Naive thymus-derived CD4-positive, alpha-beta T cell (primary cell): ENCODE results near the gene LCNL1. TPM values are rescaled to one million over a fixed set of nuclear protein-coding genes. Genes with fewer than 3 reads are reported as not detected.

Experiments used
- ATAC-seq: fragments of 150-1000 bp; cut with Tn5 transposase; 2 replicates; pipeline ENCODE4 v1.10.0; 2021; ENCODE audit warnings: mild to moderate bottlenecking, moderate library complexity
- CTCF ChIA-PET: fragments of 350-600 bp; sonication (Branson Sonifier 250); formaldehyde crosslinking; loops from one replicate; lab custom pipeline; 2021; ENCODE audit warnings: antibody characterized with exemption; lab: Charles Lee
- POLR2A ChIA-PET: fragments of 350-600 bp; sonication (Branson Sonifier 250); formaldehyde crosslinking; loops from one replicate; lab custom pipeline; 2021; ENCODE audit warnings: antibody characterized with exemption, inconsistent platforms; lab: Charles Lee
- DNase-seq, 9 donors: peaks; one replicate each; pipeline versions ENCODE4 v3.0.0 to v3.0.0-alpha.2; 2020 to 2022; ENCODE audit warnings: mixed read lengths in 1 of 9
- H3K27ac ChIP-seq: one replicate; pipeline ENCODE4 v1.7.0; 2013; ENCODE audit warnings: mild to moderate bottlenecking, low read depth, low read length, moderate library complexity
- H3K27me3 ChIP-seq, 2 donors: one replicate each; pipeline ENCODE4 v1.7.0; 2013; ENCODE audit warnings: low read length in 2 of 2, mild to moderate bottlenecking in 2 of 2, moderate library complexity in 2 of 2; ENCODE audit not compliant: control insufficient read depth in 2 of 2, insufficient read depth in 2 of 2
- H3K36me3 ChIP-seq, 3 experiments: 1 replicate in 2 of 3; 2 replicates in 1 of 3; pipeline ENCODE4 v1.7.0; 2013; ENCODE audit warnings: low read length in 3 of 3, mild to moderate bottlenecking in 3 of 3, moderate library complexity in 1 of 3; ENCODE audit not compliant: insufficient read depth in 3 of 3, control insufficient read depth in 2 of 3
- H3K4me1 ChIP-seq, 2 donors: one replicate each; pipeline ENCODE4 v1.7.0; 2013; ENCODE audit warnings: low read length in 2 of 2, mild to moderate bottlenecking in 2 of 2, moderate library complexity in 1 of 2; ENCODE audit not compliant: control insufficient read depth in 2 of 2, insufficient read depth in 2 of 2
- H3K4me3 ChIP-seq: 2 replicates; pipeline ENCODE4 v1.7.0; 2013; ENCODE audit warnings: mild to moderate bottlenecking, low read length
- H3K9me3 ChIP-seq, 3 experiments: 1 replicate in 2 of 3; 2 replicates in 1 of 3; pipeline ENCODE4 v1.7.0; 2013; ENCODE audit warnings: low read length in 3 of 3; ENCODE audit not compliant: control insufficient read depth in 2 of 3
- H3K27ac Mint-ChIP-seq, 9 donors: one replicate each; pipeline ENCODE4 v1.8.0; 2020 to 2022; ENCODE audit warnings: mixed read lengths in 9 of 9, mild to moderate bottlenecking in 8 of 9, moderate library complexity in 5 of 9, inconsistent platforms in 2 of 9
- H3K27me3 Mint-ChIP-seq, 5 donors: one replicate each; pipeline ENCODE4 v1.8.0; 2021 to 2022; ENCODE audit warnings: mixed read lengths in 5 of 5, mild to moderate bottlenecking in 1 of 5
- H3K36me3 Mint-ChIP-seq, 5 donors: one replicate each; pipeline ENCODE4 v1.8.0; 2020 to 2022; ENCODE audit warnings: mixed read lengths in 5 of 5, mild to moderate bottlenecking in 3 of 5, inconsistent platforms in 1 of 5
- H3K4me1 Mint-ChIP-seq, 7 donors: one replicate each; pipeline ENCODE4 v1.8.0; 2020 to 2022; ENCODE audit warnings: mixed read lengths in 7 of 7, mild to moderate bottlenecking in 3 of 7, inconsistent platforms in 1 of 7
- H3K4me3 Mint-ChIP-seq, 10 donors: one replicate each; pipeline ENCODE4 v1.8.0; 2020 to 2022; ENCODE audit warnings: mild to moderate bottlenecking in 10 of 10, mixed read lengths in 10 of 10, moderate library complexity in 6 of 10, inconsistent platforms in 2 of 10
- H3K9me3 Mint-ChIP-seq, 11 donors: one replicate each; pipeline ENCODE4 v1.8.0; 2020 to 2022; ENCODE audit warnings: mixed read lengths in 11 of 11, mild to moderate bottlenecking in 4 of 11, inconsistent platforms in 1 of 11, moderate library complexity in 1 of 11
- intact Hi-C, 2 donors: fragments of 100-400 bp; cut with micrococcal nuclease; formaldehyde crosslinking; loops; one replicate each; pipeline ENCODE4 v1.15.1; 2023
- polyA plus RNA-seq, 2 donors: library from polyadenylated mRNA; unstranded; fragments of 300-500 nt; fragmentation: Illumina TruSeq; gene quantifications; one replicate each; pipeline ENCODE4 v1.2.3, GENCODE V29; 2021
- total RNA-seq, 6 experiments: library from RNA in 5 of 6; stranded (reverse) in 5 of 6; gene quantifications; 1 replicate in 5 of 6; 2 replicates in 1 of 6; pipeline ENCODE4 v1.2.3 and lab custom pipeline; 2021 to 2026

Gene LCNL1
- total and polyA plus RNA-seq, 7 experiments from 2014 or later: 0.12 to 1.9 (median 0.13) TPM; not detected in 4

- Histone ChIP-seq H3K36me3 (peaks cover 0 to 4% (median 0%) of the 10 kb centered on the region in 3 experiments), H3K27ac (no peak overlapping the region), H3K4me1 (no peaks in the 10 kb centered on the region), H3K27me3 (no peaks in the 10 kb centered on the region), H3K4me3 (no peak overlapping the region), H3K9me3 (no peaks in the 10 kb centered on the region)
- no peak overlapping the region for H3K4me3 Mint-ChIP-seq
- H3K9me3 Mint-ChIP-seq: no peaks in the 10 kb centered on the region
- intact Hi-C loops: no loop called here
- H3K27me3 Mint-ChIP-seq: peaks cover 0 to 3% (median 0%) of the 10 kb centered on the region in 5 donors
- no peaks in the 10 kb centered on the region for H3K36me3 Mint-ChIP-seq
- DNase-seq (no peak), ATAC-seq (no peak)
- POLR2A ChIA-PET: no interaction called here
- H3K4me1 Mint-ChIP-seq: peaks cover 0 to 3% (median 0%) of the 10 kb centered on the region in 7 donors
- H3K27ac Mint-ChIP-seq: no peak overlapping the region
- CTCF ChIA-PET: no interaction called here
Measured at GRCh38 chr9:137007108-137007815, 24.5 kb downstream of the LCNL1 start.

- Histone ChIP-seq H3K36me3 (peaks cover 0 to 4% (median 0%) of the 10 kb centered on the region in 3 experiments), H3K4me1 (no peaks in the 10 kb centered on the region), H3K9me3 (no peaks in the 10 kb centered on the region), H3K27ac (no peak overlapping the region), H3K27me3 (no peaks in the 10 kb centered on the region), H3K4me3 (no peak overlapping the region)
- Mint-ChIP-seq H3K9me3 (no peaks in the 10 kb centered on the region), H3K27me3 (peaks cover 0 to 3% (median 0%) of the 10 kb centered on the region in 5 donors), H3K4me1 (peaks cover 0 to 3% (median 0%) of the 10 kb centered on the region in 7 donors), H3K36me3 (no peaks in the 10 kb centered on the region), H3K4me3 (no peak overlapping the region), H3K27ac (no peak overlapping the region)
- DNase-seq (no peak), ATAC-seq (no peak)
- CTCF ChIA-PET: no interaction called here
- POLR2A ChIA-PET: no interaction called here
- intact Hi-C loops: no loop called here
Measured at GRCh38 chr9:137007816-137008270, 25.1 kb downstream of the LCNL1 start.

GRCh38 chr9:137008312-137008711 is 25.5 kb downstream of the LCNL1 start:
- Mint-ChIP-seq H3K27ac (no peak overlapping the region), H3K4me3 (no peak overlapping the region), H3K4me1 (peaks cover 0 to 3% (median 0%) of the 10 kb centered on the region in 7 donors), H3K9me3 (no peaks in the 10 kb centered on the region), H3K27me3 (peaks cover 0 to 3% (median 0%) of the 10 kb centered on the region in 5 donors), H3K36me3 (no peaks in the 10 kb centered on the region)
- H3K27me3 ChIP-seq: no peaks in the 10 kb centered on the region
- no peaks in the 10 kb centered on the region for H3K4me1 ChIP-seq
- no peaks in the 10 kb centered on the region for H3K9me3 ChIP-seq
- no peak overlapping the region for H3K27ac ChIP-seq
- ChIA-PET CTCF (no interaction called here), POLR2A (no interaction called here)
- peaks cover 0 to 4% (median 0%) of the 10 kb centered on the region in 3 experiments for H3K36me3 ChIP-seq
- intact Hi-C loops: no loop called here
- ATAC-seq: no peak
- no peak for DNase-seq
- H3K4me3 ChIP-seq: no peak overlapping the region

- Histone ChIP-seq H3K27me3 (no peaks in the 10 kb centered on the region), H3K4me1 (no peaks in the 10 kb centered on the region), H3K36me3 (peaks cover 0 to 4% (median 0%) of the 10 kb centered on the region in 3 experiments), H3K9me3 (no peaks in the 10 kb centered on the region), H3K27ac (no peak overlapping the region), H3K4me3 (no peak overlapping the region)
- intact Hi-C loops: no loop called here
- DNase-seq (no peak), ATAC-seq (no peak)
- Mint-ChIP-seq H3K27me3 (peaks cover 0 to 3% (median 0%) of the 10 kb centered on the region in 5 donors), H3K4me3 (no peak overlapping the region), H3K36me3 (no peaks in the 10 kb centered on the region), H3K27ac (no peak overlapping the region), H3K4me1 (peaks cover 0 to 3% (median 0%) of the 10 kb centered on the region in 7 donors), H3K9me3 (no peaks in the 10 kb centered on the region)
- ChIA-PET CTCF (no interaction called here), POLR2A (no interaction called here)
Measured at GRCh38 chr9:137009217-137009616, 26.4 kb downstream of the LCNL1 start.

GRCh38 chr9:137009938-137010732 is 27.3 kb downstream of the LCNL1 start:
- Mint-ChIP-seq H3K36me3 (no peaks in the 10 kb centered on the region), H3K27ac (no peak overlapping the region), H3K9me3 (no peaks in the 10 kb centered on the region), H3K27me3 (no peaks in the 10 kb centered on the region), H3K4me1 (no peaks in the 10 kb centered on the region), H3K4me3 (no peak overlapping the region)
- Histone ChIP-seq H3K36me3 (peaks cover 0 to 13% (median 0%) of the 10 kb centered on the region in 3 experiments), H3K4me1 (no peaks in the 10 kb centered on the region), H3K9me3 (no peaks in the 10 kb centered on the region), H3K27me3 (no peaks in the 10 kb centered on the region), H3K4me3 (no peak overlapping the region), H3K27ac (no peak overlapping the region)
- ChIA-PET POLR2A (interaction anchor here (0.6 kb wide), 1 partner anchor 32 kb away, joined by 3 read pairs; no protein-coding TSS in a partner anchor), CTCF (no interaction called here)
- DNase-seq (no peak), ATAC-seq (no peak)
- intact Hi-C loops: no loop called here

- CTCF ChIA-PET: no interaction called here
- POLR2A ChIA-PET: interaction anchor here (0.6 kb wide), 1 partner anchor 31 kb away, joined by 3 read pairs; no protein-coding TSS in a partner anchor
- Mint-ChIP-seq H3K27ac (no peak overlapping the region), H3K36me3 (no peaks in the 10 kb centered on the region), H3K4me3 (no peak overlapping the region), H3K9me3 (no peaks in the 10 kb centered on the region), H3K27me3 (no peaks in the 10 kb centered on the region), H3K4me1 (no peaks in the 10 kb centered on the region)
- H3K36me3 ChIP-seq: peaks cover 0 to 16% (median 0%) of the 10 kb centered on the region in 3 experiments
- no peaks in the 10 kb centered on the region for H3K9me3 ChIP-seq
- no peaks in the 10 kb centered on the region for H3K27me3 ChIP-seq
- no peak overlapping the region for H3K4me3 ChIP-seq
- ATAC-seq (no peak), DNase-seq (no peak)
- intact Hi-C loops: no loop called here
- H3K27ac ChIP-seq: no peak overlapping the region
- no peaks in the 10 kb centered on the region for H3K4me1 ChIP-seq
Measured at GRCh38 chr9:137011156-137011555, 28.4 kb downstream of the LCNL1 start.
